ENCODE results near the gene PSME1. TPM values are rescaled to one million over a fixed set of nuclear protein-coding genes. Genes with fewer than 3 reads are reported as not detected.

Gene PSME1
- total RNA-seq, 2 donors from 2014 or later = 199 to 235 TPM

- DNase-seq = no peak
- no peak overlapping the region for H3K27ac ChIP-seq
- no peak overlapping the region for H3K9ac ChIP-seq (ENCODE audit: low read depth in 2 of 2, low read length in 2 of 2)
- H3K4me3 ChIP-seq = no peak overlapping the region
- H3K9me3 ChIP-seq = no peaks in the 10 kb centered on the region
- no peak for TF ChIP-seq CTCF (IDR thresholded peaks at IDR 0.05)
- peaks cover 20% of the 10 kb centered on the region for H3K36me3 ChIP-seq
- H3K4me1 ChIP-seq = peaks cover 17% of the 10 kb centered on the region
- intact Hi-C loops (cut with DNase I) = no loop called here
- no peaks in the 10 kb centered on the region for H3K27me3 ChIP-seq
Observed at GRCh38 chr14:24149302-24149969, 13.4 kb downstream of the PSME1 start.

- Histone ChIP-seq H3K4me1 (peaks cover 17% of the 10 kb centered on the region), H3K36me3 (peaks cover 21% of the 10 kb centered on the region), H3K9me3 (no peaks in the 10 kb centered on the region), H3K27me3 (no peaks in the 10 kb centered on the region), H3K4me3 (no peak overlapping the region), H3K9ac (ENCODE audit: low read depth in 2 of 2, low read length in 2 of 2) (no peak overlapping the region), H3K27ac (no peak overlapping the region)
- intact Hi-C loops (cut with DNase I) = no loop called here
- TF ChIP-seq CTCF (IDR thresholded peaks at IDR 0.05) = no peak
- no peak for DNase-seq
Observed at GRCh38 chr14:24150061-24150460, 14.1 kb downstream of the PSME1 start.

- H3K9ac ChIP-seq (ENCODE audit: low read depth in 2 of 2, low read length in 2 of 2) = no peak overlapping the region
- H3K9me3 ChIP-seq = no peaks in the 10 kb centered on the region
- no peak for TF ChIP-seq CTCF (IDR thresholded peaks at IDR 0.05)
- H3K27ac ChIP-seq = no peak overlapping the region
- intact Hi-C loops (cut with DNase I) = no loop called here
- H3K27me3 ChIP-seq = no peaks in the 10 kb centered on the region
- H3K36me3 ChIP-seq = peaks cover 26% of the 10 kb centered on the region
- no peak overlapping the region for H3K4me3 ChIP-seq
- no peak for DNase-seq
- H3K4me1 ChIP-seq = peaks cover 13% of the 10 kb centered on the region
Observed at GRCh38 chr14:24150567-24150966, 14.6 kb downstream of the PSME1 start.

- Histone ChIP-seq H3K4me3 (no peak overlapping the region), H3K9me3 (no peaks in the 10 kb centered on the region), H3K36me3 (peaks cover 29% of the 10 kb centered on the region), H3K4me1 (peaks cover 12% of the 10 kb centered on the region), H3K27ac (no peak overlapping the region), H3K27me3 (no peaks in the 10 kb centered on the region), H3K9ac (ENCODE audit: low read depth in 2 of 2, low read length in 2 of 2) (no peak overlapping the region)
- TF ChIP-seq CTCF (IDR thresholded peaks at IDR 0.05) = no peak
- DNase-seq = no peak
- intact Hi-C loops (cut with DNase I) = no loop called here
Observed at GRCh38 chr14:24150993-24151392, 15.0 kb downstream of the PSME1 start.

GRCh38 chr14:24151404-24152080 is 15.5 kb downstream of the PSME1 start:
- Histone ChIP-seq H3K9me3 (no peaks in the 10 kb centered on the region), H3K9ac (ENCODE audit: low read depth in 2 of 2, low read length in 2 of 2) (no peak overlapping the region), H3K27ac (no peak overlapping the region), H3K4me1 (peaks cover 12% of the 10 kb centered on the region), H3K4me3 (no peak overlapping the region), H3K36me3 (peaks cover 29% of the 10 kb centered on the region), H3K27me3 (no peaks in the 10 kb centered on the region)
- DNase-seq = no peak
- intact Hi-C loops (cut with DNase I) = no loop called here
- no peak for TF ChIP-seq CTCF (IDR thresholded peaks at IDR 0.05)

Data from colonic mucosa (tissue), 4 donors.